Immature natural killer cell (primary cell): ENCODE results near the gene TCP11. TPM values are rescaled to one million over a fixed set of nuclear protein-coding genes. Genes with fewer than 3 reads are reported as not detected.
A peak's percentile ranks its signal among the peaks of the same experiment; 100 is the strongest.

Experiments
- DNase-seq, 3 donors: peaks; one replicate each; pipeline ENCODE4 v3.0.0; 2022; ENCODE audit warnings: mixed read lengths in 1 of 3
- H3K27ac Mint-ChIP-seq, 6 donors: one replicate each; pipeline ENCODE4 v1.8.0; 2020; ENCODE audit warnings: mixed read lengths in 6 of 6, mild to moderate bottlenecking in 5 of 6, inconsistent platforms in 4 of 6, moderate library complexity in 3 of 6
- H3K27me3 Mint-ChIP-seq, 3 donors: one replicate each; pipeline ENCODE4 v1.8.0; 2020 to 2021; ENCODE audit warnings: low read depth in 3 of 3, mild to moderate bottlenecking in 3 of 3, mixed read lengths in 3 of 3, moderate library complexity in 3 of 3, inconsistent platforms in 1 of 3
- H3K36me3 Mint-ChIP-seq, 3 donors: one replicate each; pipeline ENCODE4 v1.8.0; 2020; ENCODE audit warnings: mixed read lengths in 3 of 3, inconsistent platforms in 2 of 3, mild to moderate bottlenecking in 2 of 3
- H3K4me1 Mint-ChIP-seq, 2 donors: one replicate each; pipeline ENCODE4 v1.8.0; 2020; ENCODE audit warnings: inconsistent platforms in 2 of 2, mild to moderate bottlenecking in 2 of 2, mixed read lengths in 2 of 2, moderate library complexity in 1 of 2
- H3K4me3 Mint-ChIP-seq, 5 donors: one replicate each; pipeline ENCODE4 v1.8.0; 2020; ENCODE audit warnings: mild to moderate bottlenecking in 5 of 5, mixed read lengths in 5 of 5, inconsistent platforms in 3 of 5, moderate library complexity in 3 of 5
- H3K9me3 Mint-ChIP-seq, 6 donors: one replicate each; pipeline ENCODE4 v1.8.0; 2020; ENCODE audit warnings: mild to moderate bottlenecking in 6 of 6, mixed read lengths in 6 of 6, inconsistent platforms in 4 of 6, moderate library complexity in 3 of 6
- polyA plus RNA-seq, 3 donors: library from polyadenylated mRNA; unstranded; fragments of 300-500 nt; fragmentation: Illumina TruSeq; gene quantifications; one replicate each; pipeline ENCODE4 v1.2.3, GENCODE V29; 2021

TCP11 gene
- polyA plus RNA-seq, 3 donors from 2014 or later, result not detected

GRCh38 chr6:35073766-35074471, 67.2 kb downstream of the TCP11 start:
- Mint-ChIP-seq H3K27me3 (peaks cover 0 to 6% (median 0%) of the 10 kb centered on the region in 3 donors), H3K9me3 (no peaks in the 10 kb centered on the region), H3K27ac (peak overlapping the region in 1 of 6 donors; percentile 46), H3K36me3 (peaks cover 0 to 7% (median 6%) of the 10 kb centered on the region in 3 donors), H3K4me3 (no peak overlapping the region), H3K4me1 (no peaks in the 10 kb centered on the region)
- no peak for DNase-seq

GRCh38 chr6:35073211-35073610, 67.9 kb downstream of the TCP11 start:
- DNase-seq, result no peak
- peaks cover 0 to 7% (median 6%) of the 10 kb centered on the region in 3 donors for H3K36me3 Mint-ChIP-seq
- H3K9me3 Mint-ChIP-seq, result no peaks in the 10 kb centered on the region
- no peaks in the 10 kb centered on the region for H3K4me1 Mint-ChIP-seq
- no peak overlapping the region for H3K4me3 Mint-ChIP-seq
- no peak overlapping the region for H3K27ac Mint-ChIP-seq
- peaks cover 0 to 6% (median 0%) of the 10 kb centered on the region in 3 donors for H3K27me3 Mint-ChIP-seq

GRCh38 chr6:35072698-35073055, 68.5 kb downstream of the TCP11 start:
- no peak overlapping the region for H3K27ac Mint-ChIP-seq
- no peaks in the 10 kb centered on the region for H3K4me1 Mint-ChIP-seq
- DNase-seq, result no peak
- peaks cover 0 to 6% (median 0%) of the 10 kb centered on the region in 3 donors for H3K27me3 Mint-ChIP-seq
- H3K36me3 Mint-ChIP-seq, result peaks cover 0 to 7% (median 6%) of the 10 kb centered on the region in 3 donors
- H3K4me3 Mint-ChIP-seq, result no peak overlapping the region
- H3K9me3 Mint-ChIP-seq, result no peaks in the 10 kb centered on the region

GRCh38 chr6:35072051-35072697, 69.0 kb downstream of the TCP11 start:
- Mint-ChIP-seq H3K27me3 (peaks cover 0 to 6% (median 0%) of the 10 kb centered on the region in 3 donors), H3K9me3 (no peaks in the 10 kb centered on the region), H3K27ac (no peak overlapping the region), H3K4me1 (no peaks in the 10 kb centered on the region), H3K36me3 (peaks cover 0 to 10% (median 6%) of the 10 kb centered on the region in 3 donors), H3K4me3 (no peak overlapping the region)
- no peak for DNase-seq

- Mint-ChIP-seq H3K4me1 (no peaks in the 10 kb centered on the region), H3K27me3 (peaks cover 0 to 6% (median 0%) of the 10 kb centered on the region in 3 donors), H3K9me3 (no peaks in the 10 kb centered on the region), H3K36me3 (peaks cover 0 to 7% (median 6%) of the 10 kb centered on the region in 3 donors), H3K4me3 (no peak overlapping the region), H3K27ac (no peak overlapping the region)
- DNase-seq, result no peak
These were observed 69.7 kb downstream of the TCP11 start for GRCh38 chr6:35071347-35071994.

- Mint-ChIP-seq H3K36me3 (peaks cover 3 to 11% (median 6%) of the 10 kb centered on the region in 3 donors), H3K4me3 (no peak overlapping the region), H3K4me1 (no peaks in the 10 kb centered on the region), H3K9me3 (no peaks in the 10 kb centered on the region), H3K27ac (no peak overlapping the region), H3K27me3 (peaks cover 0 to 6% (median 2%) of the 10 kb centered on the region in 3 donors)
- no peak for DNase-seq
These were observed 71.0 kb downstream of the TCP11 start for GRCh38 chr6:35070111-35070510.

GRCh38 chr6:35069262-35069661, 71.9 kb downstream of the TCP11 start:
- DNase-seq, result no peak

GRCh38 chr6:35068644-35069043, 72.5 kb downstream of the TCP11 start:
- Mint-ChIP-seq H3K36me3 (peaks cover 0 to 8% (median 3%) of the 10 kb centered on the region in 3 donors), H3K4me1 (no peaks in the 10 kb centered on the region), H3K9me3 (no peaks in the 10 kb centered on the region), H3K4me3 (no peak overlapping the region), H3K27ac (no peak overlapping the region), H3K27me3 (peaks cover 0 to 7% (median 2%) of the 10 kb centered on the region in 3 donors)
- DNase-seq, result no peak

More at GRCh38 chr6:35069262-35069661, 71.9 kb downstream of the TCP11 start:
- Mint-ChIP-seq H3K4me3 (no peak overlapping the region), H3K36me3 (peaks cover 3 to 8% (median 3%) of the 10 kb centered on the region in 3 donors), H3K9me3 (no peaks in the 10 kb centered on the region), H3K27ac (no peak overlapping the region), H3K4me1 (no peaks in the 10 kb centered on the region), H3K27me3 (peaks cover 0 to 7% (median 2%) of the 10 kb centered on the region in 3 donors)

- Mint-ChIP-seq H3K9me3 (no peaks in the 10 kb centered on the region), H3K4me1 (no peaks in the 10 kb centered on the region), H3K27me3 (peaks cover 0 to 7% (median 2%) of the 10 kb centered on the region in 3 donors), H3K27ac (no peak overlapping the region), H3K36me3 (peaks cover 0 to 8% (median 3%) of the 10 kb centered on the region in 3 donors), H3K4me3 (no peak overlapping the region)
- DNase-seq, result no peak
These were observed 72.9 kb downstream of the TCP11 start for GRCh38 chr6:35068206-35068605.

Other genes starting within 250 kb of the TCP11 start
- gene SCUBE3, start 72.6 kb upstream of the TCP11 start, polyA plus RNA-seq, result under 1 TPM in 2 of 3 donors, not detected in 1; 0.02 to 0.29 TPM
- gene ZNF76, start 118.4 kb upstream of the TCP11 start, polyA plus RNA-seq, result 10 to 100 TPM; 20.7 to 30.5 (median 27.9) TPM
- gene DEF6, start 156.5 kb upstream of the TCP11 start, polyA plus RNA-seq, result 100 to 1,000 TPM in 1 of 3 donors, 10 to 100 TPM in 2; 90.7 to 226 (median 95.1) TPM
- gene PPARD, start 201.2 kb upstream of the TCP11 start, polyA plus RNA-seq, result 1 to 10 TPM in 2 of 3 donors, under 1 TPM in 1; 0.98 to 6.0 (median 2.0) TPM